Activated naive CD4-positive, alpha-beta T cell treated with anti-CD3 and anti-CD28 coated beads, Interleukin-2, amount 50 U/mL, for 72 hours (primary cell): Measurements from ENCODE around the gene LRP1B. TPM values are rescaled to one million over a fixed set of nuclear protein-coding genes. Genes with fewer than 3 reads are reported as not detected.

Source experiments
- ATAC-seq, 2 donors: fragments of 150-1000 bp; cut with Tn5 transposase; 2 replicates each; pipeline ENCODE4 v1.10.0; 2021; ENCODE audit warnings: mild to moderate bottlenecking in 2 of 2, moderate library complexity in 2 of 2
- DNase-seq, 2 donors: peaks; one replicate each; pipeline ENCODE4 v3.0.0; 2021 to 2022; ENCODE audit warnings: low spot score in 2 of 2
- H3K27ac Mint-ChIP-seq, 2 donors: one replicate each; pipeline ENCODE4 v1.8.0; 2022; ENCODE audit warnings: mild to moderate bottlenecking in 2 of 2, mixed read lengths in 2 of 2
- H3K36me3 Mint-ChIP-seq, 2 donors: one replicate each; pipeline ENCODE4 v1.8.0; 2022; ENCODE audit warnings: mixed read lengths in 2 of 2
- H3K9me3 Mint-ChIP-seq, 2 donors: one replicate each; pipeline ENCODE4 v1.8.0; 2022; ENCODE audit warnings: mixed read lengths in 2 of 2
- total RNA-seq, 2 donors: library from RNA; stranded (reverse); gene quantifications; one replicate each; pipeline ENCODE4 v1.2.3, GENCODE V29; 2022

Gene LRP1B
- total RNA-seq, 2 donors from 2014 or later = not detected

GRCh38 chr2:141666191-141666590, 464.6 kb downstream of the LRP1B start:
- Mint-ChIP-seq H3K27ac (no peak overlapping the region), H3K36me3 (peaks cover 0 to 5% of the 10 kb centered on the region in 2 donors), H3K9me3 (peaks cover 28 to 37% of the 10 kb centered on the region in 2 donors)
- ATAC-seq (no peak), DNase-seq (no peak)

DNA sequence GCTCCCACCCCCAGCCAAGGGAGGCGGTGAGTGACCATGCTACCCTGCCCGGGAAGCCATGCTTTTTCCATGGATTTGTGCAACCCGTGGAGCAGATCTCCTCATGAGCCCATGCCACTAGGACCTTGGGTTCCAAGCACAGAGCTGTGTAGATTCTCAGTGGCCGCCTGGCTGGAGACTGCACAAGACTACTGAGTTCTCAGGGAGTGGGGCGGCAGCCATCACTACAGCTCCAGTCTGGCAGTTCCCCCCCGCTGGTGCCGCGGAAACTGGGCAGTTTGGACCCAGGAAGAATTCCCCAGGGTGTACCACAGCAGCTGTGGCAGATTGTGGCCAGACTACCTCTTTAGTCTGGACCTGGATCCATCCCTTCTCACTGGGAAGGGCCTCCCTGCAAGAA, 470.6 kb downstream of the LRP1B start:
- ATAC-seq (no peak), DNase-seq (no peak)
- Mint-ChIP-seq H3K9me3 (peaks cover 32 to 35% of the 10 kb centered on the region in 2 donors), H3K27ac (no peak overlapping the region), H3K36me3 (peaks cover 0 to 10% of the 10 kb centered on the region in 2 donors)

GRCh38 chr2:141654311-141654710, 476.5 kb downstream of the LRP1B start:
- Mint-ChIP-seq H3K36me3 (no peaks in the 10 kb centered on the region), H3K27ac (no peak overlapping the region), H3K9me3 (peaks cover 11% of the 10 kb centered on the region in 2 donors)
- ATAC-seq (no peak), DNase-seq (no peak)

DNA sequence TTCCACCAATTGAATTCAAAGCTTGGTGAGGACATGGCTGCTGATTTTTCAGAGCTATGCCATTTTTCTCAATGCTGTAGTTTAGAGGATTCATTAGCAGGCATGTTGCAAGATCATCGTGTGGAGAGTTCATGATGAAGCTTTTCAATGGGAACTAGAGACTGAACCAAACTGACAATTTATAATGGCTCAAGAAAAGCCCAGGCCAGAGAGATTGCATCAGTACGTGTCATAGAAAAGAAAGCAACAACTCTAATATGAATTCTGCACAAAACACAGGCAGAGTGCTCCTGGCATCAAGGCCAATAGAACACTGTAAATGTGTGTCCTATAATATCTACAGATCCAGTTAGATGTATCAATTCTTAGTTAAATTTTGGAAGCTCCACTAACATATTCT, 477.6 kb downstream of the LRP1B start:
- no peak for DNase-seq
- Mint-ChIP-seq H3K9me3 (peaks cover 10% of the 10 kb centered on the region in 2 donors), H3K27ac (no peak overlapping the region), H3K36me3 (no peaks in the 10 kb centered on the region)
- no peak for ATAC-seq

- no peak overlapping the region for H3K27ac Mint-ChIP-seq
- no peaks in the 10 kb centered on the region for H3K36me3 Mint-ChIP-seq
- H3K9me3 Mint-ChIP-seq = peaks cover 6 to 10% of the 10 kb centered on the region in 2 donors
- ATAC-seq (no peak), DNase-seq (no peak)
These were observed 478.5 kb downstream of the LRP1B start for GRCh38 chr2:141652308-141652707.

DNA sequence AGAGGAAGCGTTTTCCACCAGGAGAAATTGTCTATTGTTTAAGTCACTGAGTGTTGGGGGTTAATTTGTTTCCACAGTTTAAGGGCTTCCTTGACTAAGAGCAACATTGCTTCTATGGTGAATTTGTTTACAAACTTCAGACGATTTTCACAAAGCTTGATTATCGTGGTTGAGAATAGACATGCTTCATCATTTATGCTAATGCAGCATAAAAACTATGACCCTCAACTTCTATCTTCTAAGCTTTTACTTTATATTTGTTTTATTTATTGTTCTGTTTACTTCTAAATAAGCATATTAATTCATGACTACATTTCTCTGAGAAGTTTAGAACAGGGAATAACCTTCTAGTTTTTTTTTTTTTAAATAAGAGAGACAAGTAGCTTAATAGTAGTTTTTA, 483.5 kb downstream of the LRP1B start:
- DNase-seq (no peak), ATAC-seq (no peak)
- Mint-ChIP-seq H3K36me3 (no peaks in the 10 kb centered on the region), H3K27ac (no peak overlapping the region), H3K9me3 (peaks cover 15 to 19% of the 10 kb centered on the region in 2 donors)

DNA sequence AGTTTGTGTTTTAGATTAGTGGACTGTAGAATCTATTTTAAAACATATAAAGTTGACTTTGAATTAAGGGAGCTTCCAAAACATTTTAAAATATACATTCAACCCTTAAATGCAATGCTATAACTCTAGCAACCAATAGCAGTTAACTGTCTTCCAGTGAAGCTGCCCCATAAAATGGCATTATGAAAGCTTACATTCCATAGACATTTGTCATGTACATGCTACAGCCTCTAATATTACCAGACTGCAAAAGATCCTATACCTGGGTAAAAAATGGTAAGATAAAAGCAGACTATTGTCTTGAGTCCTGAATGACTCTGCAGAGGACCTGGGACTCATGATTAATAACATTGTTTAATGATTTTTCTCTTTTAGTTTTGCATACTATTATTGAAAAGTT, 489.4 kb downstream of the LRP1B start:
- H3K27ac Mint-ChIP-seq = no peak overlapping the region
- ATAC-seq = no peak
- no peaks in the 10 kb centered on the region for H3K36me3 Mint-ChIP-seq

GRCh38 chr2:141639809-141640208, 491.0 kb downstream of the LRP1B start:
- no peaks in the 10 kb centered on the region for H3K36me3 Mint-ChIP-seq
- no peak for ATAC-seq
- H3K9me3 Mint-ChIP-seq = peaks cover 12 to 19% of the 10 kb centered on the region in 2 donors

More for the DNA sequence above, 489.4 kb downstream of the LRP1B start:
- no peak for DNase-seq
- peaks cover 13 to 15% of the 10 kb centered on the region in 2 donors for H3K9me3 Mint-ChIP-seq

GRCh38 chr2:141633132-141633531, 497.7 kb downstream of the LRP1B start:
- ATAC-seq = no peak
- H3K36me3 Mint-ChIP-seq = no peaks in the 10 kb centered on the region
- DNase-seq = no peak
- H3K9me3 Mint-ChIP-seq = peaks cover 3 to 8% of the 10 kb centered on the region in 2 donors
- H3K27ac Mint-ChIP-seq = no peak overlapping the region

More at GRCh38 chr2:141639809-141640208, 491.0 kb downstream of the LRP1B start:
- H3K27ac Mint-ChIP-seq = no peak overlapping the region
- DNase-seq = no peak

- DNase-seq (no peak), ATAC-seq (no peak)
- H3K36me3 Mint-ChIP-seq = no peaks in the 10 kb centered on the region
- no peak overlapping the region for H3K27ac Mint-ChIP-seq
- peaks cover 9 to 18% of the 10 kb centered on the region in 2 donors for H3K9me3 Mint-ChIP-seq
These were observed 500.3 kb downstream of the LRP1B start for GRCh38 chr2:141630407-141630930.

- H3K36me3 Mint-ChIP-seq = no peaks in the 10 kb centered on the region
- H3K9me3 Mint-ChIP-seq = no peaks in the 10 kb centered on the region
- DNase-seq (no peak), ATAC-seq (no peak)
- no peak overlapping the region for H3K27ac Mint-ChIP-seq
These were observed 510.4 kb downstream of the LRP1B start for GRCh38 chr2:141620372-141620771.

DNA sequence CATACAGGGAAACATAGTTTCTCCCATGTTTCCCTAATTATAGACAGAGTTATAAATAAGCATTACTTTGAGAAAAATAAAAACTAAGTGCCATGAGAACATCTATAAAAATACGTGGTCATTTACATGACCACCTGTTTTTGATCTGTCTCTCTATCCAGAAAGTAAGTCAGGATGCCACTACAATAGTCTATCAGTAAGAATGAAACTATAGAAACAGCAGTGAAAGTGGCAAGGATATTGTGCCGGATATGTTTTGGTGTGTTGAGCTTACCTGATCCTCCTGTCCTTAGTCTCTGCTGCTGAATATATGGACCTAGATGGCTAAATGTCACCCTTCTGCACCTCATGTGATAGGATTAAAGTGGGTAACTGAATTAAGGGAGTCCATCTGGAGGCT, 512.4 kb downstream of the LRP1B start:
- Mint-ChIP-seq H3K27ac (no peak overlapping the region), H3K9me3 (peaks cover 0 to 3% of the 10 kb centered on the region in 2 donors), H3K36me3 (no peaks in the 10 kb centered on the region)
- no peak for ATAC-seq
- DNase-seq = no peak

- Mint-ChIP-seq H3K36me3 (no peaks in the 10 kb centered on the region), H3K9me3 (peaks cover 6 to 19% of the 10 kb centered on the region in 2 donors), H3K27ac (no peak overlapping the region)
- DNase-seq = no peak
- ATAC-seq = no peak
These were observed 518.8 kb downstream of the LRP1B start for GRCh38 chr2:141611981-141612380.

DNA sequence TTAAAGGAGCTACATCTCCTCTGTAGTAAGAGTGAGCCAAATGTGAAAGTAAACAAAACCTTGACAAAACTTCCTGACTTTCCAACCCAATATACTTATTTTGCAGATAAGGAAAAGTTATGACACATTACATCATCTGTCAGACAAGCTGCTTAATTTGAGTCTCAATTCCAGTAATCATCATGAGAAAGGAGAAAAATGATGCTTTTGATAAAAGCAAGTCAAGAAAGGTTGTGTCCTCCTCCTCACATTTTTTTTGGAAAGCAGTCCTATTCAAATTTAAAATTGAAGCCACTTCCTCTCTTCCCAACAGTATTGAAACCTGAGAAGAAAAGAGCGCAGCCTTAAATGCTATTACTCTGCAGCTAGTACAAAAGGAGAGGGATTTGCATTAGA, 519.6 kb downstream of the LRP1B start:
- ATAC-seq = no peak
- no peak overlapping the region for H3K27ac Mint-ChIP-seq

DNA sequence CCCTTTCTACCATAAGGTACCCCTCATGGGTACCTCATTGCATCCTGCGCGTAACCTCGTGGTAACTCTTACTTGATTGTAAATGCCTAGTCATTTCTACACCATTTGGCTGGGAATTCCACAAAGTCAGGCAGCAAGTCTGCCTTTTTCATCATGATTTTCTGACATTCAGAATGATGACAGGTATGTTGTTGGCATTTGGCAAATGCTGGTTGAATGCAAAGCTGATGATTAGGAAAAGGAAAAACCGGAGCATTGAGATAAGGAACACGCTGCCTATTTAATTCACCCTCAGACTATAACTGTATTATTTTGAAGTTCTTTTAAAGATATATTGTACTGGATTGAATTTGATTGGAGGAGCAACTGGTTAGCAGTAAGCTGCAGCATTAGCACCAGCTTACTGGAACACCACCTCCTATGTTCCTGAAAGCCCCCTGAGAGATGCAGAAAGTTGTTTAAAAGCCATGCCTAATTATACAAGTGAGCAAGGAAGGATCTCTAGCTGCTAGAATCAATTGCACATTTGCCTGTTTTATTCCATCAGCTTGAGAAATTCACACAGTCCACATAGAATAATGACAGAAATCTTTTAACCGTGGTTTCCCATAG, 520.1 kb downstream of the LRP1B start:
- DNase-seq (no peak), ATAC-seq (no peak)
- Mint-ChIP-seq H3K36me3 (no peaks in the 10 kb centered on the region), H3K9me3 (peaks cover 6 to 19% of the 10 kb centered on the region in 2 donors), H3K27ac (no peak overlapping the region)

More for the DNA sequence above, 519.6 kb downstream of the LRP1B start:
- H3K36me3 Mint-ChIP-seq = no peaks in the 10 kb centered on the region
- peaks cover 6 to 19% of the 10 kb centered on the region in 2 donors for H3K9me3 Mint-ChIP-seq
- DNase-seq = no peak

DNA sequence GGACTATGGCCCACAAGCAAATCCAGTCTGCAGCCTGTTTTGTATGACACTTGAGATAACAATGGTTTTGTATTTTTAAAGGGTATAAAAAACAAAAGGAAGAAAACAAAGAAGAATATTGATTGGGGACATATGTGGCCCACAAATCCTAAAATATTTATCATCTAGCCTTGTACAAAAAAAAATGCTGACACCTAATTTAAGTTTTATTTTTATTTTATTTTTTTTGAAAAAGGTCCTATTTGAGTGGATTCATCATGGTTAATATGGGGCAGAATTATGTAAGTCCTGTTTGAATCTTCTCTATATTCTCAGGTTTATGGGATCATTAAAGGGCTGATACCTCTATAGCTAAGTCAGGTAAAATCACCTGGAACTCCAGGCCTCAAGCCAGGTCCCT, 525.7 kb downstream of the LRP1B start:
- H3K9me3 Mint-ChIP-seq = peaks cover 2 to 20% of the 10 kb centered on the region in 2 donors
- ATAC-seq (no peak), DNase-seq (no peak)
- H3K27ac Mint-ChIP-seq = no peak overlapping the region
- H3K36me3 Mint-ChIP-seq = no peaks in the 10 kb centered on the region

DNA sequence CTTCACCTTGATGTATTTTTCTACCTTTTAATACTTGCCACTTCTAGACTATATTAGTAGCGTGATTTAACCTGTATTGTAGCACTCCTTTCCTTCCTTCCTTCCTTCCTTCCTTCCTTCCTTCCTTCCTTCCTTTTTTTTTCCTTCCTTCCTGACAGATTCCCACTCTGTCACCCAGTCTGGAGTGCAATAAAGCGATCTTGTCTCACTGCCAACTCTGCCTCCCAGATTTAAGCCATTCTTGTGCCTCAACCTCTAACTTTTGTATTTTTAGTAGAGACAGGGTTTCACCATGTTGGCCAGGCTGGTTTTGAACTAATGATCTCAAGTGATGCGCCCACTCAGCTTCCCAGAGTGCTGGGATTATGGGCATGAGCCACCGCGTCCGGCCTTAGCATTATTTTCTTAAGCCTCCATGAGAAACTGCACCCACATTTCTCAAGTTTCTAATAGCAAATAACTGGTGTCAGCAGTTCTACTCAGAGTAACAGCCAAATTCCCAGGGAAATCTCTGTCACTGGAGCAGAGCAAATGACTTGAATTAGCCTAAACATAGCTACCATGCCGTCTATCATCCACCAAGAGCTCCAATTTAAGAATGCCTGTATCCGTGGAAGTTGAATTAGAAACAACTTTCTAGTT, 529.2 kb downstream of the LRP1B start:
- no peak for ATAC-seq
- DNase-seq = no peak
- H3K36me3 Mint-ChIP-seq = no peaks in the 10 kb centered on the region
- H3K9me3 Mint-ChIP-seq = peaks cover 15 to 24% of the 10 kb centered on the region in 2 donors
- no peak overlapping the region for H3K27ac Mint-ChIP-seq

GRCh38 chr2:141599721-141600120, 531.1 kb downstream of the LRP1B start:
- no peak for DNase-seq
- H3K36me3 Mint-ChIP-seq = no peaks in the 10 kb centered on the region
- H3K27ac Mint-ChIP-seq = no peak overlapping the region
- no peak for ATAC-seq
- H3K9me3 Mint-ChIP-seq = peaks cover 15 to 24% of the 10 kb centered on the region in 2 donors
